Skin of body (tissue), 2 donors: ENCODE data around the gene SLC9B2. TPM values are rescaled to one million over a fixed set of nuclear protein-coding genes. Genes with fewer than 3 reads are reported as not detected.

Source experiments
- DNase-seq: peaks from one replicate; lab custom pipeline; 2025; lab: John Stamatoyannopoulos, UW
- total RNA-seq: library from RNA; depleted of rRNA; stranded (reverse); fragments of >200 nt; gene quantifications from one replicate; pipeline ENCODE4 v1.2.3, GENCODE V29; 2014

Gene SLC9B2, protein sequence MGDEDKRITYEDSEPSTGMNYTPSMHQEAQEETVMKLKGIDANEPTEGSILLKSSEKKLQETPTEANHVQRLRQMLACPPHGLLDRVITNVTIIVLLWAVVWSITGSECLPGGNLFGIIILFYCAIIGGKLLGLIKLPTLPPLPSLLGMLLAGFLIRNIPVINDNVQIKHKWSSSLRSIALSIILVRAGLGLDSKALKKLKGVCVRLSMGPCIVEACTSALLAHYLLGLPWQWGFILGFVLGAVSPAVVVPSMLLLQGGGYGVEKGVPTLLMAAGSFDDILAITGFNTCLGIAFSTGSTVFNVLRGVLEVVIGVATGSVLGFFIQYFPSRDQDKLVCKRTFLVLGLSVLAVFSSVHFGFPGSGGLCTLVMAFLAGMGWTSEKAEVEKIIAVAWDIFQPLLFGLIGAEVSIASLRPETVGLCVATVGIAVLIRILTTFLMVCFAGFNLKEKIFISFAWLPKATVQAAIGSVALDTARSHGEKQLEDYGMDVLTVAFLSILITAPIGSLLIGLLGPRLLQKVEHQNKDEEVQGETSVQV
- total RNA-seq: 10.7 TPM

GRCh38 chr4:103076747-103077347, at the start of gene SLC9B2:
Gene SLC9B2, minus strand, starts transcription at chr4:103076761. Its CDS starts 9,211 bp downstream, at chr4:103067550.
- DNase-seq: peak; percentile 20

- no peak for DNase-seq
Measured at GRCh38 chr4:103126126-103126525, 49.6 kb upstream of the SLC9B2 start.

DNA sequence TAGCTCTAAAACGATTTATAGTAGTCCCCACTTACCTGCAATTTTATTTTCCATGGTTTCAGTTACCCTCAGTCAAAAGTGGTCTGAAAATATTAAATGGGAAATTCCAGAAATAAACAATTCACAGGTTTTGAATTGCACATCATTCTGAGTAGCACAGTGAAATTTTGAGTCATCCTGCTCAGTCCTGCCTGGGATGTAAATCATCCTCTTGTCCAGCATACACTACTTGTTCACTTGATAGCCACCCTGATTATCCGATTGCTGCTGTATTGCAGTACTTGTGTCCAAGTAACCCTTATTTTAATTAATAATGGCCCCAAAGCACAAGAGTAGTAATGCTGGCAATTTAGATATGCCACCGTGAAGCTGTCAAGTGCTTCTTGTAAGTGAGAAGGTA, 46.6 kb upstream of the SLC9B2 start:
- no peak for DNase-seq

- no peak for DNase-seq
Measured at GRCh38 chr4:103118166-103118565, 41.6 kb upstream of the SLC9B2 start.

GRCh38 chr4:103111598-103111997, 35.0 kb upstream of the SLC9B2 start:
- DNase-seq: no peak

DNA sequence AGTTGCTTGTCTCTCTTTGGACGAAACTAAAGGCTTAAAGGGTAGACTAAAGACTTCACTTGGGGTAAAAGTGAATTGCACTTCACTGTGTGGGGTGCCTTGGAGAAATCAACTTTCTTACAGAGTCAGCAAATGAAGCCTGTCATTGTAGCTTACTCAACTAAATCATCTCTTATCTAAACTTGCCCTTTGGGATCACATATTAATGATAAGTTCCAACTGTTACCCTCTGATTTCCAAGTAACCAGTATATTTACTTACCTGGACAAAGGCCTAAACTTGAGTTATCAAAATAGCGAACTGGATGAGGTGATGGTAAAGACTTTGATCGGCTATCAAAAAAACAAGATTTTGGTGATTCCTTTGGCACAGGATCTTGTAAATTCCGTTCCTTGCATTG, 32.0 kb upstream of the SLC9B2 start:
- no peak for DNase-seq

DNA sequence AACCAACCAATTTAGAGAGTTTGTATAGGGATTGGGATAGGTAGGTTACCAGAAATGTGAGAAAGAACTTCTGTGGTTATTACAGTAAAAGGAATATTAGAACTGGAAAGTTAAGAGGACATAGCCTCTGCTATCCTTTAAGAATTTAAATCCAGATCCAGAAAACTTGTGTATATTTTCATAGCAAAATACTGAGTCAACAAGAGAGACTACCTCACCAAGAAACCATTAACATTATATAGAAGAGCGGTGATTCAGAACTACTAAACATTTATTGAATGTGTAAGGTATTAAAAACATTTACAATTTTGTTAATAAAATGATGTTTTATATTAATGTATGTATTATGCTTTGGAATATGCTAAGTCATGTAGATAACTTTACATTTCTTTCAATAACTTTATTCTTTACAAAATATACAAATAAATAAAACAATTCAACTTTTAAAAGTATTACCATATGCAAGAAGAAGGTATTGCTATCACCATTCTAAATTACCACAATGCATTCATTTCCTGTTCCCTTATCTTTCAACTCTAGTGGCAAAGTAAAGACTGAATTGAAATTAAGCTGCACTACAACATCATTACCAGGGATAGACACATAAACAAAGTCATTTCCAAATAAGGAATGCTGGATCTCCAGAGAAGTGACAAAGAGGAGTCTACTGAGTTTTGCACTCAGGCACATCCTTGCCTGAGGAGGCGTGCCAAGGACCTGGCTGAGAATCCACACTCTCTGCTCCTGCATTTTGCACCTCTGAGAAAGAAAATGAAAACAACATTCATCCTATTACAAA, 29.2 kb upstream of the SLC9B2 start:
- no peak for DNase-seq

DNA sequence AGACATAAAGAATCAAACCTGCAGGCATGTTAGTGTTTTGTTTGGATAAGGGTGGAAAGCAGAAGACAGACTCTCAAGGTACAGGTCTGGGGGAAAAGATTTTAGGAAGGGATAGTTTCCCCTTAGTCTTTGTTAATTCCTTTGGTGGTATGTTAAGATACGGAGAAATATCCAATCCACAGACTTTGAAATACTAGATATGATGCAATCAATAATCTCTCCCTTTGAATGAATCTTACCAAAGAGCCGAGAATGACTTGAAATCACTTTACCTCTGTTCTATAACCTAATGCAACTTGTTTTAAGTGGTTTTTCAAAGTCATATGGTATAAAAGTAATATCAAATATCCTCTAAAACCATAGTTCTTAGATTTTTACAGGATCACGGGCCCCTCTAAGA, 28.3 kb upstream of the SLC9B2 start:
- no peak for DNase-seq

DNA sequence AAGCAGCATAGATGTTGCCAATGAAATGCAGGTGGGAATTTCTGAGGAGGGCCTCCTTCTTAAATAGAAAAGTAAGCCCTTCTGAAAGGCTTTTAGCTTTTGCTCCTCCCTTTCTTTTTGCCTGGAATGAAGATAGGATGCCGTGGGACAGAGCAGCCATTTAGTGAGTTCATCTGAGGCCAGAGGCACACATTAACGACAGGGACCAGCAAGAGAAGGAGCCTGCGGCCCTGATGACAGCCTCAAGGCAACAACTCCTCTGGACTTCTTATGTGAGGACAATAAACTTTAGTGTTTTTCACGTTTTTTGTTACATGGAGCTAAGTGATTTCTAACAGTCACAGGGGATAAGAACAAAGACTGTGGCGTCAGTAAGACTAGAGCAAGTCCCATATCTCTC, 24.1 kb upstream of the SLC9B2 start:
- DNase-seq: no peak

GRCh38 chr4:103099691-103100392, 23.3 kb upstream of the SLC9B2 start, which contains the start of gene BDH2:
Gene BDH2, minus strand, starts transcription at chr4:103099834. Its CDS starts 3,580 bp downstream, at chr4:103096254.
- peak; percentile 96 for DNase-seq

- DNase-seq: peak; percentile 16
Measured at GRCh38 chr4:103098756-103099440, 22.3 kb upstream of the SLC9B2 start.

- no peak for DNase-seq
Measured at GRCh38 chr4:103098341-103098740, 21.8 kb upstream of the SLC9B2 start.

DNA sequence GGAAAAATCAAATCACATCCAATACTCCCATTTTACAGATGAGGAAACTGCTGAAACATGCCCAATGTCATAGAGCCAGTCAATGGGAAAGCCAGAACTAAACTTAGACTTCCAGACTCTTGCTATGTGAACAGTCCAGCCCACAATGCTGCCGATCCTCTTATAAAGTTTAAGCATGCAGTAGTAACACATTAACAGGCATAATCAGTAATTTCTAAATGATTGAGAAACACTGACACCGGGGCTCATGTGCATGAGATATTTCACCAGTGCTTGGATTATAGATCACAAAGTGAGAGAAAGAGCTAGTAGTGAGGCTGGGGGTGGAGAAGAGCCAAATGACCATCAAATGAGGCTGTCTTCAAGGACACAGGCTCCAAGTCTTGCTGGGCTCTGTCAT, 20.6 kb upstream of the SLC9B2 start:
- no peak for DNase-seq

DNA sequence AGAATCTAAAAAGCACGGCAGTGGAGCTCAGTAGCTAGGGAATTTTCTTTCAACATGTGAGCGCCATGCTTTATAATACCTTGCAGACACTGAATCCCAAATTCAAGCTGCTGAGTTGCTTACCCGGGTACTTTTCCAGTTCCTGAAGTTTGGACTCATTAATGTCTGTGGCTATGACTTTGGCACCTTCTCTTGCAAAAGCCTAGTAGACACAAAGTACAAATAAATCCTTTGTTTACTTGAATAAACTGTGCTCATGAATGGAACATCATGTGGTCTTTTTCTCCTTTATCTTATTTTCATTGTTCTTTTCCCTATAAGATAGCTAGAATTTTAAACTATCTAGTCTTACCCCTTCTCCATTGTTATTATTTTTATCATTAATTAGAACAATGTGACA, 18.5 kb upstream of the SLC9B2 start:
- no peak for DNase-seq

GRCh38 chr4:103092245-103092644, 15.7 kb upstream of the SLC9B2 start:
- no peak for DNase-seq

GRCh38 chr4:103091601-103092223, 15.2 kb upstream of the SLC9B2 start:
- no peak for DNase-seq

GRCh38 chr4:103089481-103089880, 12.9 kb upstream of the SLC9B2 start:
- no peak for DNase-seq

DNA sequence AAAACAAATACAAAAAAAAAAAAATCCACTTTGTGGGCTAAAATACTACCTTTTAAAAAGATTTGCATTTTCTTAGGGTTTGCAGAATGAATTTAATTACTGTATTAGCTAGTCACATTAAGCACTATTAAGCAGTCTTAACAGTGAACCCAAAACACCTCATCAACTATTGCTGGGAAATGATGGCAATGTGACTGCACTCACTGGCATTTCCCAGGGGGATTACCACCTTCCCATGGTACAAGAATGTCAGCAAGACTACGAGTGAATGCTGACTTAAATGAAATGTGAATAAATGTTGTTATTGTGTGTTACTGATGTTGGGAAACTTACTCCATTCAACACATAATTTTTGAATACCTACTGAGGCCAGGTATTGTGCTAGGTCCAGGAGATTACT, 10.0 kb upstream of the SLC9B2 start:
- DNase-seq: no peak

DNA sequence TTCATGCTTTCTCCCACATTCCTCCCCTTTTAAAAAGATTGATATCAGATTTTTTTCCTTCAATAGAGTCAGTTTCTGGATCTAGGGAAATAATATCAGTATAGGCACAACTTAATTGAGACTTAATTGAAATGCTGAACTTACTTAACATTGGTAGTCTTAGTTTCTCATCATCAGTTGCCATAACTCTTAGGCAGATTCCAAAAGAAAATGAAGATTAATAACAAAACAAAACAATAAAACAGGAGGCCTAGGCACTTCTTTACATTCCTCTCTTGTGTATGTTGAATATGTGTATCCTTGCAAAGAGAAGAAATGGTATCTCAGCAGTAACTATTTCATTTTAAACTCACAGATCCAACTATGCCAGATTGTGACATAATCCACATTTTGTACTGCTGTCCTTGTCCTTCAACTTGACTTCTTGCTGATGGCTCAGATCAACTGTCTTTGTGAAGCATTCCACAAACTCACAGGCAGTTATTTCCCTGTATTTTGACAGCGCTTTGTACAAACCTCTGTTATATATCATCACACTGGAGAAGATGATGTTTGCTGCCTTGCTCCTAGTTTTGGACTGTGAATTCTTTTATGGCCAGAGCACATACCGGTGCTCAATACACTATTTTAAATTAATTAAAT, 9.1 kb upstream of the SLC9B2 start:
- DNase-seq: no peak

- DNase-seq: no peak
Measured at GRCh38 chr4:103079621-103080020, 3.1 kb upstream of the SLC9B2 start.
